SK-N-SH (cell line): ENCODE measurements around the gene OPCML. TPM values are rescaled to one million over a fixed set of nuclear protein-coding genes. Genes with fewer than 3 reads are reported as not detected.

ENCODE experiments used
- CTCF ChIA-PET: fragments of 300-600, 350-600 bp; formaldehyde crosslinking; extraction: SDS; loops from one replicate; lab custom pipeline; 2021; lab: Yijun Ruan, JAX
- POLR2A ChIA-PET: fragments of 350-600 bp; sonication (Branson Sonifier 250); formaldehyde crosslinking; extraction: SDS; loops from one replicate; lab custom pipeline; 2020; ENCODE audit warnings: antibody characterized with exemption, inconsistent platforms; lab: Yijun Ruan, JAX
- DNase-seq: peaks from one replicate; pipeline ENCODE4 v3.0.0; 2012
- H2AFZ ChIP-seq: fragments of 200-600 bp; sonication (generic); 2 replicates; pipeline ENCODE4 v1.8.1; 2016; ENCODE audit warnings: antibody characterized with exemption, mild to moderate bottlenecking, low read depth
- H3F3A ChIP-seq: fragments of 200-600 bp; sonication (generic); replicated peaks from 2 replicates; pipeline ENCODE3; 2016; ENCODE audit warnings: antibody characterized with exemption, mild to moderate bottlenecking; ENCODE audit not compliant: insufficient read depth
- H3K27ac ChIP-seq, 2 experiments: fragments of 200-500 bp in 1 of 2; fragments of 200-600 bp in 1 of 2; sonication (Bioruptor generic) in 1 of 2; sonication (generic), shearing (Covaris generic) in 1 of 2; 2 replicates each; pipeline versions ENCODE4 v1.5.1 to v1.6.1; 2014 to 2016; ENCODE audit warnings: low read depth in 2 of 2, inconsistent platforms in 1 of 2, low read length in 1 of 2, mild to moderate bottlenecking in 1 of 2, mixed read lengths in 1 of 2
- H3K27me3 ChIP-seq: fragments of 200-600 bp; sonication (generic), shearing (Covaris generic); 2 replicates; pipeline ENCODE4 v1.6.1; 2016; ENCODE audit warnings: mixed run types; ENCODE audit not compliant: insufficient read depth
- H3K36me3 ChIP-seq, 2 experiments: fragments of 200-500 bp in 1 of 2; fragments of 200-600 bp in 1 of 2; sonication (Bioruptor generic) in 1 of 2; sonication (generic) in 1 of 2; replicated peaks in 1 of 2; 2 replicates each; pipeline versions ENCODE3 to v1.5.1; 2014 to 2016; ENCODE audit warnings: low read length in 1 of 2, mild to moderate bottlenecking in 1 of 2; ENCODE audit not compliant: insufficient read depth in 2 of 2, control insufficient read depth in 1 of 2
- H3K4me1 ChIP-seq, 2 experiments: fragments of 200-500 bp in 1 of 2; fragments of 200-600 bp in 1 of 2; sonication (Bioruptor generic) in 1 of 2; sonication (generic), shearing (Covaris generic) in 1 of 2; 2 replicates each; pipeline versions ENCODE4 v1.5.1 to v1.6.1; 2014 to 2016; ENCODE audit warnings: low read depth in 1 of 2, low read length in 1 of 2, mixed run types in 1 of 2; ENCODE audit not compliant: insufficient read depth in 2 of 2, control insufficient read depth in 1 of 2
- H3K4me2 ChIP-seq: fragments of 200-600 bp; sonication (generic), shearing (Covaris generic); 2 replicates; pipeline ENCODE4 v1.6.1; 2017; ENCODE audit warnings: mixed run types
- H3K4me3 ChIP-seq, 2 experiments: fragments of 200-500 bp in 1 of 2; fragments of 200-600 bp in 1 of 2; sonication (Bioruptor generic) in 1 of 2; sonication (generic), shearing (Covaris generic) in 1 of 2; 2 replicates each; pipeline versions ENCODE4 v1.5.1 to v1.8.1; 2014 to 2016; ENCODE audit warnings: low read depth in 2 of 2, inconsistent platforms in 1 of 2, low read length in 1 of 2, mild to moderate bottlenecking in 1 of 2, mixed read lengths in 1 of 2, moderate library complexity in 1 of 2
- H3K79me2 ChIP-seq: fragments of 200-600 bp; sonication (generic); 2 replicates; pipeline ENCODE4 v1.8.1; 2017; ENCODE audit warnings: mild to moderate bottlenecking; ENCODE audit not compliant: insufficient read depth
- H3K9ac ChIP-seq: fragments of 200-600 bp; sonication (generic); 2 replicates; pipeline ENCODE4 v1.6.1; 2017; ENCODE audit warnings: mixed run types
- H3K9me2 ChIP-seq: fragments of 200-600 bp; sonication (generic); 2 replicates; pipeline ENCODE4 v1.6.1; 2017; ENCODE audit warnings: mixed run types
- H3K9me3 ChIP-seq: fragments of 200-600 bp; sonication (generic); 2 replicates; pipeline ENCODE4 v1.6.1; 2017; ENCODE audit warnings: mixed run types, mild to moderate bottlenecking, moderate library complexity
- H4K20me1 ChIP-seq: fragments of 200-600 bp; sonication (generic); 2 replicates; pipeline ENCODE4 v1.6.1; 2017; ENCODE audit warnings: mild to moderate bottlenecking, mixed run types; ENCODE audit not compliant: insufficient read depth
- FOSL2 ChIP-seq: IDR thresholded peaks from 2 replicates; pipeline ENCODE4 v1.4.0; 2012; ENCODE audit warnings: low read depth, mild to moderate bottlenecking, moderate library complexity, borderline replicate concordance
- JUND ChIP-seq: IDR thresholded peaks from 2 replicates; pipeline ENCODE4 v1.4.0; 2012
- NFIC ChIP-seq: IDR thresholded peaks from 2 replicates; pipeline ENCODE4 v1.4.0; 2012; ENCODE audit warnings: borderline replicate concordance
- RAD21 ChIP-seq: IDR thresholded peaks from 2 replicates; pipeline ENCODE4 v1.6.1; 2012; ENCODE audit warnings: mild to moderate bottlenecking, low read length
- RCOR1 ChIP-seq: fragments of 150-350 bp; IDR thresholded peaks from 2 replicates; pipeline ENCODE4 v1.6.1; 2017; ENCODE audit warnings: antibody characterized with exemption, low read length
- TCF12 ChIP-seq: IDR thresholded peaks from 2 replicates; pipeline ENCODE4 v1.4.0; 2012
- TEAD4 ChIP-seq: IDR thresholded peaks from 2 replicates; pipeline ENCODE4 v1.4.0; 2012; ENCODE audit warnings: mild to moderate bottlenecking, borderline replicate concordance; ENCODE audit not compliant: insufficient read depth
- WGBS: methylation state at CpG from one replicate; pipeline ENCODE4 v1.1.6; 2017; ENCODE audit warnings: low lambda C conversion rate; 5-methylcytosine and 5-hydroxymethylcytosine counted together
- polyA plus RNA-seq, 3 experiments: library from polyadenylated mRNA; depleted of rRNA; stranded (reverse); fragments of >200 nt; gene quantifications; 2 replicates each; pipeline ENCODE4 v1.2.3, GENCODE V29; 2012
- TF ChIP-seq, protein P1 (sequence below): IDR thresholded peaks from 2 replicates; pipeline ENCODE4 v1.6.1; 2012; ENCODE audit warnings: mild to moderate bottlenecking, low read depth, low read length, moderate library complexity
- TF ChIP-seq, protein P2 (sequence below): fragments of 150-350 bp; IDR thresholded peaks from 2 replicates; pipeline ENCODE4 v1.6.1; 2017; ENCODE audit warnings: antibody characterized with exemption, low read length, low read depth, borderline replicate concordance
- TF ChIP-seq, protein P3 (sequence below): fragments of 200-600 bp; sonication (generic); IDR thresholded peaks from 2 replicates; pipeline ENCODE4 v1.6.1; 2017; ENCODE audit warnings: antibody characterized with exemption, mild to moderate bottlenecking, moderate library complexity
- TF ChIP-seq, protein P4 (sequence below): IDR thresholded peaks from 2 replicates; pipeline ENCODE4 v1.4.0; 2012; ENCODE audit warnings: low read depth, borderline replicate concordance

OPCML gene
- polyA plus RNA-seq, 1 of the 3 experiments (the other 2 are of a cell fraction), result not detected

GRCh38 chr11:132561937-132562336 lies 970.4 kb downstream of the OPCML start:
- POLR2A ChIA-PET, result no interaction called here
- Histone ChIP-seq H3K9ac (no peak overlapping the region), H3K9me2 (no peaks in the 10 kb centered on the region), H3K4me1 (no peaks in the 10 kb centered on the region), H3K27ac (no peak overlapping the region), H3F3A (no peaks in the 10 kb centered on the region), H3K4me2 (no peak overlapping the region), H3K9me3 (no peaks in the 10 kb centered on the region), H3K79me2 (no peaks in the 10 kb centered on the region), H4K20me1 (no peaks in the 10 kb centered on the region), H3K4me3 (no peak overlapping the region), H3K36me3 (no peaks in the 10 kb centered on the region), H3K27me3 (no peaks in the 10 kb centered on the region), H2AFZ (no peak overlapping the region)
- no peak for TF ChIP-seq RCOR1
- TF ChIP-seq RAD21, result no peak
- TF ChIP-seq, protein P1, sequence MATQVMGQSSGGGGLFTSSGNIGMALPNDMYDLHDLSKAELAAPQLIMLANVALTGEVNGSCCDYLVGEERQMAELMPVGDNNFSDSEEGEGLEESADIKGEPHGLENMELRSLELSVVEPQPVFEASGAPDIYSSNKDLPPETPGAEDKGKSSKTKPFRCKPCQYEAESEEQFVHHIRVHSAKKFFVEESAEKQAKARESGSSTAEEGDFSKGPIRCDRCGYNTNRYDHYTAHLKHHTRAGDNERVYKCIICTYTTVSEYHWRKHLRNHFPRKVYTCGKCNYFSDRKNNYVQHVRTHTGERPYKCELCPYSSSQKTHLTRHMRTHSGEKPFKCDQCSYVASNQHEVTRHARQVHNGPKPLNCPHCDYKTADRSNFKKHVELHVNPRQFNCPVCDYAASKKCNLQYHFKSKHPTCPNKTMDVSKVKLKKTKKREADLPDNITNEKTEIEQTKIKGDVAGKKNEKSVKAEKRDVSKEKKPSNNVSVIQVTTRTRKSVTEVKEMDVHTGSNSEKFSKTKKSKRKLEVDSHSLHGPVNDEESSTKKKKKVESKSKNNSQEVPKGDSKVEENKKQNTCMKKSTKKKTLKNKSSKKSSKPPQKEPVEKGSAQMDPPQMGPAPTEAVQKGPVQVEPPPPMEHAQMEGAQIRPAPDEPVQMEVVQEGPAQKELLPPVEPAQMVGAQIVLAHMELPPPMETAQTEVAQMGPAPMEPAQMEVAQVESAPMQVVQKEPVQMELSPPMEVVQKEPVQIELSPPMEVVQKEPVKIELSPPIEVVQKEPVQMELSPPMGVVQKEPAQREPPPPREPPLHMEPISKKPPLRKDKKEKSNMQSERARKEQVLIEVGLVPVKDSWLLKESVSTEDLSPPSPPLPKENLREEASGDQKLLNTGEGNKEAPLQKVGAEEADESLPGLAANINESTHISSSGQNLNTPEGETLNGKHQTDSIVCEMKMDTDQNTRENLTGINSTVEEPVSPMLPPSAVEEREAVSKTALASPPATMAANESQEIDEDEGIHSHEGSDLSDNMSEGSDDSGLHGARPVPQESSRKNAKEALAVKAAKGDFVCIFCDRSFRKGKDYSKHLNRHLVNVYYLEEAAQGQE, result no peak
- TF ChIP-seq, protein P2, sequence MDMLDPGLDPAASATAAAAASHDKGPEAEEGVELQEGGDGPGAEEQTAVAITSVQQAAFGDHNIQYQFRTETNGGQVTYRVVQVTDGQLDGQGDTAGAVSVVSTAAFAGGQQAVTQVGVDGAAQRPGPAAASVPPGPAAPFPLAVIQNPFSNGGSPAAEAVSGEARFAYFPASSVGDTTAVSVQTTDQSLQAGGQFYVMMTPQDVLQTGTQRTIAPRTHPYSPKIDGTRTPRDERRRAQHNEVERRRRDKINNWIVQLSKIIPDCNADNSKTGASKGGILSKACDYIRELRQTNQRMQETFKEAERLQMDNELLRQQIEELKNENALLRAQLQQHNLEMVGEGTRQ, result no peak
- no peak for TF ChIP-seq FOSL2
- no peak for TF ChIP-seq TEAD4
- TF ChIP-seq, protein P3, sequence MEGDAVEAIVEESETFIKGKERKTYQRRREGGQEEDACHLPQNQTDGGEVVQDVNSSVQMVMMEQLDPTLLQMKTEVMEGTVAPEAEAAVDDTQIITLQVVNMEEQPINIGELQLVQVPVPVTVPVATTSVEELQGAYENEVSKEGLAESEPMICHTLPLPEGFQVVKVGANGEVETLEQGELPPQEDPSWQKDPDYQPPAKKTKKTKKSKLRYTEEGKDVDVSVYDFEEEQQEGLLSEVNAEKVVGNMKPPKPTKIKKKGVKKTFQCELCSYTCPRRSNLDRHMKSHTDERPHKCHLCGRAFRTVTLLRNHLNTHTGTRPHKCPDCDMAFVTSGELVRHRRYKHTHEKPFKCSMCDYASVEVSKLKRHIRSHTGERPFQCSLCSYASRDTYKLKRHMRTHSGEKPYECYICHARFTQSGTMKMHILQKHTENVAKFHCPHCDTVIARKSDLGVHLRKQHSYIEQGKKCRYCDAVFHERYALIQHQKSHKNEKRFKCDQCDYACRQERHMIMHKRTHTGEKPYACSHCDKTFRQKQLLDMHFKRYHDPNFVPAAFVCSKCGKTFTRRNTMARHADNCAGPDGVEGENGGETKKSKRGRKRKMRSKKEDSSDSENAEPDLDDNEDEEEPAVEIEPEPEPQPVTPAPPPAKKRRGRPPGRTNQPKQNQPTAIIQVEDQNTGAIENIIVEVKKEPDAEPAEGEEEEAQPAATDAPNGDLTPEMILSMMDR, result no peak
- no peak for TF ChIP-seq JUND
- TF ChIP-seq, protein P4, sequence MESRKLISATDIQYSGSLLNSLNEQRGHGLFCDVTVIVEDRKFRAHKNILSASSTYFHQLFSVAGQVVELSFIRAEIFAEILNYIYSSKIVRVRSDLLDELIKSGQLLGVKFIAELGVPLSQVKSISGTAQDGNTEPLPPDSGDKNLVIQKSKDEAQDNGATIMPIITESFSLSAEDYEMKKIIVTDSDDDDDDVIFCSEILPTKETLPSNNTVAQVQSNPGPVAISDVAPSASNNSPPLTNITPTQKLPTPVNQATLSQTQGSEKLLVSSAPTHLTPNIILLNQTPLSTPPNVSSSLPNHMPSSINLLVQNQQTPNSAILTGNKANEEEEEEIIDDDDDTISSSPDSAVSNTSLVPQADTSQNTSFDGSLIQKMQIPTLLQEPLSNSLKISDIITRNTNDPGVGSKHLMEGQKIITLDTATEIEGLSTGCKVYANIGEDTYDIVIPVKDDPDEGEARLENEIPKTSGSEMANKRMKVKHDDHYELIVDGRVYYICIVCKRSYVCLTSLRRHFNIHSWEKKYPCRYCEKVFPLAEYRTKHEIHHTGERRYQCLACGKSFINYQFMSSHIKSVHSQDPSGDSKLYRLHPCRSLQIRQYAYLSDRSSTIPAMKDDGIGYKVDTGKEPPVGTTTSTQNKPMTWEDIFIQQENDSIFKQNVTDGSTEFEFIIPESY, result no peak
- TF ChIP-seq TCF12, result no peak
- TF ChIP-seq NFIC, result no peak
- 8% methylated on average over 2 of the region's 2 CpGs for whole genome bisulfite sequencing
- CTCF ChIA-PET, result interaction anchor here (0.6 to 1.4 kb wide), 2 partner anchors 379 to 953 kb away, joined by 3 to 4 read pairs; no protein-coding TSS in a partner anchor
- no peak for DNase-seq
